Measurements from ENCODE around the gene HOXA9. TPM values are rescaled to one million over a fixed set of nuclear protein-coding genes. Genes with fewer than 3 reads are reported as not detected.

The HOXA9 gene
- total and polyA plus RNA-seq, 2 of the 4 experiments (the other 2 are of a cell fraction) = 0.18 to 0.32 TPM

GRCh38 chr7:27178366-27178765, 13.0 kb upstream of the HOXA9 start:
- TF ChIP-seq MAFK (IDR thresholded peaks at IDR 0.05; ENCODE audit: low read depth, low read length) (no peak), RAD21 (IDR thresholded peaks at IDR 0.05; ENCODE audit: low read length) (no peak), RCOR1 (IDR thresholded peaks at IDR 0.05; ENCODE audit: insufficient replicate concordance, low read length) (no peak), POLR2A (IDR thresholded peaks at IDR 0.05; ENCODE audit: low read depth, low read length) (no peak), CEBPB (IDR thresholded peaks at IDR 0.05; ENCODE audit: low read depth, low read length) (no peak), RFX5 (IDR thresholded peaks at IDR 0.05; ENCODE audit: low read depth, low read length) (no peak), MAZ (IDR thresholded peaks at IDR 0.05; ENCODE audit: borderline replicate concordance, low read depth, low read length) (no peak), USF2 (IDR thresholded peaks at IDR 0.05; ENCODE audit: low read depth, low read length) (no peak), CHD1 (IDR thresholded peaks at IDR 0.05; ENCODE audit: low read depth, low read length) (no peak), CTCF (conservative IDR thresholded peaks at IDR 0.05; ENCODE audit: low read depth, low read length) (no peak)
- no peak overlapping the region for H3K18ac ChIP-seq (ENCODE audit: low read depth, low read length)
- H3K4me1 ChIP-seq (ENCODE audit: control insufficient read depth, insufficient read depth, low read length) = no peaks in the 10 kb centered on the region; the same call in 1 of the 2 replicates
- WGBS, 2 experiments (ENCODE audit: extremely low coverage in 2 of 2, insufficient read length in 1 of 2) = 68% methylated on average over 2 of the region's 6 CpGs; no CpG with 5 or more reads in 1 of the 2 experiments
- H4K20me1 ChIP-seq (ENCODE audit: insufficient read depth, low read length) = 0 out of 2 replicates have a peak, but pooled peaks cover 7% of the 10 kb centered on the region
- H3K14ac ChIP-seq (replicated peaks; ENCODE audit: low read depth, low read length) = no peak overlapping the region
- no peak overlapping the region for H2BK5ac ChIP-seq (ENCODE audit: low read depth, low read length, poor library complexity, severe bottlenecking)
- DNase-seq = no peak
- H3K4ac ChIP-seq (ENCODE audit: low read depth, low read length) = no peak overlapping the region
- no peaks in the 10 kb centered on the region for H3K36me3 ChIP-seq (ENCODE audit: control insufficient read depth, insufficient read depth, low read length)
- ATAC-seq (ENCODE audit: low read depth) = no peak
- no peak overlapping the region for H4K8ac ChIP-seq (ENCODE audit: low read depth in 2 of 2, low read length in 2 of 2)
- BruUV-seq (replicated peaks) = no TSS peak
- no peak overlapping the region for H2BK20ac ChIP-seq (ENCODE audit: low read depth, low read length)
- H3K27me3 ChIP-seq (ENCODE audit: control insufficient read depth, insufficient read depth, low read length) = peaks cover 88% of the 10 kb centered on the region
- no peak overlapping the region for H3K4me2 ChIP-seq (ENCODE audit: low read depth, low read length)
- peaks cover 4% of the 10 kb centered on the region; the same call in 1 of the 2 replicates for H3K9me3 ChIP-seq (ENCODE audit: control insufficient read depth, insufficient read depth, low read length)
- H2BK120ac ChIP-seq (ENCODE audit: low read depth, low read length) = no peak overlapping the region
- no peak overlapping the region for H2BK15ac ChIP-seq (ENCODE audit: low read depth, low read length)
- H3K56ac ChIP-seq (ENCODE audit: extremely low read depth, insufficient read depth, low read length) = no peak overlapping the region
- no peaks in the 10 kb centered on the region for H3K9me1 ChIP-seq (ENCODE audit: insufficient read depth, low read length)
- no peaks in the 10 kb centered on the region for H3K79me1 ChIP-seq (ENCODE audit: low read depth in 1 of 2, low read length in 2 of 2)
- H4K91ac ChIP-seq (ENCODE audit: insufficient read depth, low read depth, low read length) = no peak overlapping the region
- H4K5ac ChIP-seq (ENCODE audit: low read depth, low read length) = no peak overlapping the region
- H2AK5ac ChIP-seq (ENCODE audit: low read depth, low read length) = no peak overlapping the region
- no peak overlapping the region for H2AFZ ChIP-seq (replicated peaks; ENCODE audit: low read length, poor library complexity)
- H3K23ac ChIP-seq (ENCODE audit: low read depth, low read length) = no peak overlapping the region
- no peak overlapping the region for H3K4me3 ChIP-seq (ENCODE audit: insufficient read depth, low read depth, low read length)
- CTCF ChIA-PET = interaction anchor here (0.5 to 1.3 kb wide), 4 partner anchors 10 to 809 kb away, joined by 3 to 8 read pairs (median 4); no protein-coding TSS in a partner anchor
- in situ Hi-C loops (cut with MboI; ENCODE audit: low sequenced_read_pairs) = no loop called here
- H3K27ac ChIP-seq (ENCODE audit: insufficient read depth, low read length) = no peak overlapping the region
- dilution Hi-C loops (cut with HindIII; ENCODE audit: low sequenced_read_pairs, unreplicated experiment) = no loop called here
- H2AK9ac ChIP-seq (replicated peaks; ENCODE audit: low read depth, low read length, poor library complexity) = no peak overlapping the region
- intact Hi-C loops (cut with micrococcal nuclease) = no loop called here
- no peak overlapping the region for H3K9ac ChIP-seq (ENCODE audit: low read depth, low read length)
- POLR2A ChIA-PET (ENCODE audit: unreplicated experiment) = no interaction called here

Data from IMR-90 (cell line).